Stimulated activated CD4-positive, alpha-beta T cell treated with anti-CD3 and anti-CD28 coated beads, Interleukin-2, amount 100 ng/mL, for 4 hours (primary cell): ENCODE measurements around the gene RBBP8NL.

Experiments used
- DNase-seq: peaks from one replicate; pipeline ENCODE4 v3.0.0-alpha.2; 2020; ENCODE audit warnings: low read depth

The RBBP8NL gene

GRCh38 chr20:62462976-62463592, 35.7 kb upstream of the RBBP8NL start:
- DNase-seq: no peak

GRCh38 chr20:62461834-62462233, 34.5 kb upstream of the RBBP8NL start:
- no peak for DNase-seq

- no peak for DNase-seq
Observed at GRCh38 chr20:62461157-62461556, 33.8 kb upstream of the RBBP8NL start.

GRCh38 chr20:62460678-62461077, 33.3 kb upstream of the RBBP8NL start:
- no peak for DNase-seq

GRCh38 chr20:62459488-62459887, 32.1 kb upstream of the RBBP8NL start:
- DNase-seq: no peak

- DNase-seq: no peak
Observed at GRCh38 chr20:62458275-62459251, 31.2 kb upstream of the RBBP8NL start.

GRCh38 chr20:62457831-62458230, 30.5 kb upstream of the RBBP8NL start:
- no peak for DNase-seq

GRCh38 chr20:62457098-62457497, 29.8 kb upstream of the RBBP8NL start:
- DNase-seq: no peak

GRCh38 chr20:62455929-62456328, 28.6 kb upstream of the RBBP8NL start:
- DNase-seq: no peak

GRCh38 chr20:62454904-62455636, 27.7 kb upstream of the RBBP8NL start:
- no peak for DNase-seq

- DNase-seq: no peak
Observed at GRCh38 chr20:62453186-62453808, 26.0 kb upstream of the RBBP8NL start.

- DNase-seq: no peak
Observed at GRCh38 chr20:62452475-62453095, 25.2 kb upstream of the RBBP8NL start.

- DNase-seq: no peak
Observed at GRCh38 chr20:62451970-62452369, 24.6 kb upstream of the RBBP8NL start.

- DNase-seq: no peak
Observed at GRCh38 chr20:62451156-62451767, 23.9 kb upstream of the RBBP8NL start.

- no peak for DNase-seq
Observed at GRCh38 chr20:62449951-62450691, 22.8 kb upstream of the RBBP8NL start.

GRCh38 chr20:62448788-62449187, 21.4 kb upstream of the RBBP8NL start:
- no peak for DNase-seq

GRCh38 chr20:62448038-62448437, 20.7 kb upstream of the RBBP8NL start:
- DNase-seq: no peak

- DNase-seq: no peak
Observed at GRCh38 chr20:62446888-62447869, 19.8 kb upstream of the RBBP8NL start.

- no peak for DNase-seq
Observed at GRCh38 chr20:62446481-62446880, 19.1 kb upstream of the RBBP8NL start.
